ENCODE data around the gene FBXL7.

GRCh38 chr5:15520856-15521255 lies 20.9 kb downstream of the FBXL7 start:
- TF ChIP-seq, protein P1, sequence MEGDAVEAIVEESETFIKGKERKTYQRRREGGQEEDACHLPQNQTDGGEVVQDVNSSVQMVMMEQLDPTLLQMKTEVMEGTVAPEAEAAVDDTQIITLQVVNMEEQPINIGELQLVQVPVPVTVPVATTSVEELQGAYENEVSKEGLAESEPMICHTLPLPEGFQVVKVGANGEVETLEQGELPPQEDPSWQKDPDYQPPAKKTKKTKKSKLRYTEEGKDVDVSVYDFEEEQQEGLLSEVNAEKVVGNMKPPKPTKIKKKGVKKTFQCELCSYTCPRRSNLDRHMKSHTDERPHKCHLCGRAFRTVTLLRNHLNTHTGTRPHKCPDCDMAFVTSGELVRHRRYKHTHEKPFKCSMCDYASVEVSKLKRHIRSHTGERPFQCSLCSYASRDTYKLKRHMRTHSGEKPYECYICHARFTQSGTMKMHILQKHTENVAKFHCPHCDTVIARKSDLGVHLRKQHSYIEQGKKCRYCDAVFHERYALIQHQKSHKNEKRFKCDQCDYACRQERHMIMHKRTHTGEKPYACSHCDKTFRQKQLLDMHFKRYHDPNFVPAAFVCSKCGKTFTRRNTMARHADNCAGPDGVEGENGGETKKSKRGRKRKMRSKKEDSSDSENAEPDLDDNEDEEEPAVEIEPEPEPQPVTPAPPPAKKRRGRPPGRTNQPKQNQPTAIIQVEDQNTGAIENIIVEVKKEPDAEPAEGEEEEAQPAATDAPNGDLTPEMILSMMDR (conservative IDR thresholded peaks at IDR 0.05; ENCODE audit: low read depth in 2 of 2), result no peak
- TF ChIP-seq EZH2phosphoT487 (IDR thresholded peaks at IDR 0.05; ENCODE audit: unreplicated experiment), result no peak
- TF ChIP-seq POLR2AphosphoS5 (IDR thresholded peaks at IDR 0.05; ENCODE audit: low read depth), result no peak
- TF ChIP-seq, protein P2, sequence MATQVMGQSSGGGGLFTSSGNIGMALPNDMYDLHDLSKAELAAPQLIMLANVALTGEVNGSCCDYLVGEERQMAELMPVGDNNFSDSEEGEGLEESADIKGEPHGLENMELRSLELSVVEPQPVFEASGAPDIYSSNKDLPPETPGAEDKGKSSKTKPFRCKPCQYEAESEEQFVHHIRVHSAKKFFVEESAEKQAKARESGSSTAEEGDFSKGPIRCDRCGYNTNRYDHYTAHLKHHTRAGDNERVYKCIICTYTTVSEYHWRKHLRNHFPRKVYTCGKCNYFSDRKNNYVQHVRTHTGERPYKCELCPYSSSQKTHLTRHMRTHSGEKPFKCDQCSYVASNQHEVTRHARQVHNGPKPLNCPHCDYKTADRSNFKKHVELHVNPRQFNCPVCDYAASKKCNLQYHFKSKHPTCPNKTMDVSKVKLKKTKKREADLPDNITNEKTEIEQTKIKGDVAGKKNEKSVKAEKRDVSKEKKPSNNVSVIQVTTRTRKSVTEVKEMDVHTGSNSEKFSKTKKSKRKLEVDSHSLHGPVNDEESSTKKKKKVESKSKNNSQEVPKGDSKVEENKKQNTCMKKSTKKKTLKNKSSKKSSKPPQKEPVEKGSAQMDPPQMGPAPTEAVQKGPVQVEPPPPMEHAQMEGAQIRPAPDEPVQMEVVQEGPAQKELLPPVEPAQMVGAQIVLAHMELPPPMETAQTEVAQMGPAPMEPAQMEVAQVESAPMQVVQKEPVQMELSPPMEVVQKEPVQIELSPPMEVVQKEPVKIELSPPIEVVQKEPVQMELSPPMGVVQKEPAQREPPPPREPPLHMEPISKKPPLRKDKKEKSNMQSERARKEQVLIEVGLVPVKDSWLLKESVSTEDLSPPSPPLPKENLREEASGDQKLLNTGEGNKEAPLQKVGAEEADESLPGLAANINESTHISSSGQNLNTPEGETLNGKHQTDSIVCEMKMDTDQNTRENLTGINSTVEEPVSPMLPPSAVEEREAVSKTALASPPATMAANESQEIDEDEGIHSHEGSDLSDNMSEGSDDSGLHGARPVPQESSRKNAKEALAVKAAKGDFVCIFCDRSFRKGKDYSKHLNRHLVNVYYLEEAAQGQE (IDR thresholded peaks at IDR 0.05; ENCODE audit: unreplicated experiment), result no peak
- TF ChIP-seq, protein P3, sequence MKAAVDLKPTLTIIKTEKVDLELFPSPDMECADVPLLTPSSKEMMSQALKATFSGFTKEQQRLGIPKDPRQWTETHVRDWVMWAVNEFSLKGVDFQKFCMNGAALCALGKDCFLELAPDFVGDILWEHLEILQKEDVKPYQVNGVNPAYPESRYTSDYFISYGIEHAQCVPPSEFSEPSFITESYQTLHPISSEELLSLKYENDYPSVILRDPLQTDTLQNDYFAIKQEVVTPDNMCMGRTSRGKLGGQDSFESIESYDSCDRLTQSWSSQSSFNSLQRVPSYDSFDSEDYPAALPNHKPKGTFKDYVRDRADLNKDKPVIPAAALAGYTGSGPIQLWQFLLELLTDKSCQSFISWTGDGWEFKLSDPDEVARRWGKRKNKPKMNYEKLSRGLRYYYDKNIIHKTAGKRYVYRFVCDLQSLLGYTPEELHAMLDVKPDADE (IDR thresholded peaks at IDR 0.05), result no peak
- TF ChIP-seq JUNB (IDR thresholded peaks at IDR 0.05; ENCODE audit: unreplicated experiment), result no peak
- TF ChIP-seq EZH2 (IDR thresholded peaks at IDR 0.05; ENCODE audit: low read depth, unreplicated experiment), result no peak
- TF ChIP-seq NANOG (IDR thresholded peaks at IDR 0.05; ENCODE audit: borderline replicate concordance), result no peak
- no peak for TF ChIP-seq ZNF462 (CRISPR knock-in tag; IDR thresholded peaks at IDR 0.05)
- no peak for TF ChIP-seq STAT1 (IDR thresholded peaks at IDR 0.05; ENCODE audit: unreplicated experiment)
- no peak for TF ChIP-seq ZNF114 (CRISPR knock-in tag; IDR thresholded peaks at IDR 0.05)
